Activated CD8-positive, alpha-beta memory T cell treated with anti-CD3 and anti-CD28 coated beads, Interleukin-2, amount 50 U/mL, for 1 hour (primary cell): Measurements from ENCODE around the gene PDE7B.
"Not testable (repeated sequence)": the region's sequence is repeated elsewhere in the genome, so short reads cannot be mapped to it uniquely, and the experiment has no call there.

Source experiments
- DNase-seq: peaks from one replicate; pipeline ENCODE4 v3.0.0-alpha.2; 2020; ENCODE audit errors: extremely low read depth

Gene PDE7B

GRCh38 chr6:136103763-136104311 lies 252.3 kb downstream of the PDE7B start:
- DNase-seq: no peak

DNA sequence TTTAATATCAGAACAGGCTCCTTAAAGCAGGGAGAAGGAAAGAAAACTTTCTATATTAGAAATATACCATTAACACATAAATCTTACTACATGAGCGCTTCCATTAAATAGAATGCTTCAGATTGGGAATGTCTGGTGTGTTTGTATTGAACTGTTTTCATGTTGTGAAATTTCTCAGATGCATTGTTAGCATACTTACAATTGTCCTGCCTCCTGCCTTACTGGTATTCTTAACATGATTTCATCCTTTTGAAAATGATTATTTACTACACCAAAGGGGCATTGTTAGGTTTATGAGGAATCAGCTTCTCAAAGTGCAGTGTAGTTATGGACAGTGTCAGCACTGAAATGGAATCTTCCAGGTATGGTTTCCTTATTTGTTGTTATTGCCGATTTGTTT lies 253.1 kb downstream of the PDE7B start:
- DNase-seq: no peak

- DNase-seq: not testable (repeated sequence)
Observed at GRCh38 chr6:136105797-136106196, 254.3 kb downstream of the PDE7B start.

- DNase-seq: no peak
Observed at GRCh38 chr6:136108361-136108945, 257.0 kb downstream of the PDE7B start.

DNA sequence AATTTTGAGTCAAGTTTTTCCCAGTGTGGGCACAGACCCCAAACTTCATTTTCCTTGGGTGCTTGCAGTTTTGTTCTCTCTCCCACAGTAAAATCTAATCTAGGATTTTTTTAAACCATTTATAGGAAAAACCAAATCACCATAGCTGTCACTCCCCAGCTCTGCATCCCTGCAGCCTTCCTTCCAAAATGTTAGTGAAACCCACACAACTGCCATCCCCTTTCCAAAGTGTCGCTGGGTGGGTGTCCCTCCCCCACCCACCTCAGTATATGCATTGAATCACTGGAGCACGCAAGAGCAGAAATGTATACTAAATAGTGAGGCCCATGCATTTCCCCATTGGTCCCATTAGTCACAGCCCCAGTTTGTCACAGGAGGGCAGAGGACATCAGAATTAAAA lies 260.3 kb downstream of the PDE7B start:
- no peak for DNase-seq

DNA sequence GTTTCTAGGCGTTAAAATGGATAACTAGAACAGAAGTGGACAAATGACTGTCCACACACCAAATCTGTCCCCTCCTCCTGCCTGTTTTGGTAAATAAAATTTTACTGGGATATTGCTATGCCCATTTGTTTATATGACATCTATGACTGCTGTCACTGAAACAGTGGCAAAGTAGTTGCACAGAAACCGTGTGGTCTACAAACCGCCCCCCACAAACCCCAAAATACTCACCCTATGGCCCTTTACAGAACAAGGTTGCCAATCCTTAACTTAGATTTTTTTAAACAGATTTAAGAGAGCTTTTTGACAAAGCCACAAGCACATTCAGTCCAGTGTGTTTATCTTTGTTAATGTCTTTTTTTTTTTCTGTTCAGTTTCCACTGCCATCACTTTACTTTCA lies 260.8 kb downstream of the PDE7B start:
- DNase-seq: no peak

- no peak for DNase-seq
Observed at GRCh38 chr6:136113736-136114173, 262.3 kb downstream of the PDE7B start.

GRCh38 chr6:136114661-136115060 lies 263.2 kb downstream of the PDE7B start:
- no peak for DNase-seq

- no peak for DNase-seq
Observed at GRCh38 chr6:136115941-136116340, 264.4 kb downstream of the PDE7B start.

DNA sequence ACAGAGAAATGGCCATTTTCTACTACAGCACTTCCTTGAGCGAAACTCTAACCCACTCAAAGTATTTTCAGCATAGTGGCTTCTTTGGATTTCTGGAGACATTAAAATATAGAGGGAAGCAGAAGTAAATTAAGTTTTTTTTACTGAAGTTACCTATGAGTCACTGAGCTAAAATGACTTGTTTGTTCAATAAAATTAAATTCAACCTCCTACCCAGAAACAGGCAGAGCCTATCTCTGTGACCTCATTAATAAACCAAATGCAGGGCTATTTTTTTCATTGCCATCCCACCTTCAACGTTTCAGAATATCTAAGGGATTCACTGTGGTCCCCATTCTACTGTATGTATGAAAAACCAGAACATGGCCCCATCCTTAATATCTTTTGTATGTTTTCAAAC lies 265.6 kb downstream of the PDE7B start:
- no peak for DNase-seq

DNA sequence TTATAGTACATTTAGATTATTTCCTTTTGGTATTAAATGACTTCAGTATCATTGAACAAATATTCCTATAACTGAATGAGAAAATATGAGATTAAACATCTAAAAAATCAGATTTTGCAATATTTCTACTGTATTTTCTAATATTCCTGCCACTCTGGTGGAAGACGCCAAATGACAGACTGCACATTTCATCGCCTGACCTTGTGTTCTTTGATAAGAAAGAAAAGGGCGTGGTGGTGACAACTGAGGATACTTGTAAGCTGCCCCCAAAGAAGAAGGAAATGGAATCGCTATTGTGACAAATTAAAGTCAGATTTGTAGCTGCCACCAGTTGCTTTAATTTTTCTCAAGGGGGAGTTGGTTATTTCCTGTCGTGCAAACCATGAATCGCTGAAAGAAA lies 267.3 kb downstream of the PDE7B start:
- no peak for DNase-seq

GRCh38 chr6:136123468-136123867 lies 272.0 kb downstream of the PDE7B start:
- DNase-seq: no peak

DNA sequence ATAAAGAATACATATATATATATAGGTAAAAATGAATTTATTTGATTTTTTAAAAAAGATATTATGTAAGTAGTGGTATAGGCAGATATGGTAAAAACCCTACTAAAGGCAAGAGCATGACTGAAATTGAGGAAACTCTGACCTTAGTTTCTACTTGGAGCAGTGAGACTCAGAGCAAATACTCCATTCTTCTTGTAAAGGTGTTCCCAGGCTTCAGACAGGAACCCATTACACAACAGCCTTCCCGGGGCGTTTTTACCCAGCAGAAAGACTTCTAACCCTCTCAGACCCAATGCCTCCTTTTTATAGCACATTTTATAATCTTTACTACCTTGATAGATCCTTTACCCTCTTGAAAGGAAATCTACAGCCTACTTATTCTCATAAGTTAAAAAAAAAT lies 274.1 kb downstream of the PDE7B start:
- DNase-seq: no peak

DNA sequence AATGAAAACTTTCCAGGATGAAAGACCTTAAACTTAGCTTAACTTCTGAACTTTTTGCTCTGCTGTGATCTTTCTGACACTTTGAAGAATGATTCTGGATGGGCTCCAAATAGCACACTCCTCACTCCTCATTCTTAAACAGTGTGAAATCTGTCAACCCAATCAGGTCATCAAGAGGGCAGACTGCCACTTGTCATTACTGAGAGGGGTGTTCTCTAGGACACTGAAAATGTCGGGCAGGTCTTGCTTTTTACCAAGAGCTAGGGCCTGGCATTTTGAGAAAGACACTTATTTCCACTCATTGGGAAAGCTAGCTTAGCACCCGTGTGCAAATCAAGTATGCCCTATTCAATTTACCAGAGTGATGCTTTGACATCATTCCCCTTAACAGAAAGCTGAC lies 276.4 kb downstream of the PDE7B start:
- no peak for DNase-seq

DNA sequence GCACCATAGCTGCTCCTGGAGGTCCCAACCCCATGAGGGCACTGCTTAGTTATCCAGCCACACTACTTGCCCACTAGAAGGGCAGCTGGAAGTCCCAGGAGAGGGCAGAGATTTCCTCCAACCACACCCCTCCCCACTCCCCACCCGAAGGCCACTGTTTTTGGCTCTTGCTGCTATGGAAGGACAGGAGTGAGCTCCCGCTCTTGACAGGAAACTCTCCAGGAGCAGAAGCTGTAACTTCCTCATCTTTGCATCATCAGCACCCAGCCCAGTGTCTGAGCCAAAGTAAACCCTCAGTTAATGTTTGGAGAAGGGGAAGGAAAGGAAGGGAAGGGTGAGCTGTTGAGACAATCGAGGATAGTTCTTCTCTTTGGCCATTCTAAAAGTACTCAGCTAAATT lies 277.9 kb downstream of the PDE7B start:
- no peak for DNase-seq

GRCh38 chr6:136134268-136134667 lies 282.8 kb downstream of the PDE7B start:
- DNase-seq: no peak

GRCh38 chr6:136134751-136135150 lies 283.2 kb downstream of the PDE7B start:
- DNase-seq: no peak

- DNase-seq: no peak
Observed at GRCh38 chr6:136136274-136136673, 284.8 kb downstream of the PDE7B start.

DNA sequence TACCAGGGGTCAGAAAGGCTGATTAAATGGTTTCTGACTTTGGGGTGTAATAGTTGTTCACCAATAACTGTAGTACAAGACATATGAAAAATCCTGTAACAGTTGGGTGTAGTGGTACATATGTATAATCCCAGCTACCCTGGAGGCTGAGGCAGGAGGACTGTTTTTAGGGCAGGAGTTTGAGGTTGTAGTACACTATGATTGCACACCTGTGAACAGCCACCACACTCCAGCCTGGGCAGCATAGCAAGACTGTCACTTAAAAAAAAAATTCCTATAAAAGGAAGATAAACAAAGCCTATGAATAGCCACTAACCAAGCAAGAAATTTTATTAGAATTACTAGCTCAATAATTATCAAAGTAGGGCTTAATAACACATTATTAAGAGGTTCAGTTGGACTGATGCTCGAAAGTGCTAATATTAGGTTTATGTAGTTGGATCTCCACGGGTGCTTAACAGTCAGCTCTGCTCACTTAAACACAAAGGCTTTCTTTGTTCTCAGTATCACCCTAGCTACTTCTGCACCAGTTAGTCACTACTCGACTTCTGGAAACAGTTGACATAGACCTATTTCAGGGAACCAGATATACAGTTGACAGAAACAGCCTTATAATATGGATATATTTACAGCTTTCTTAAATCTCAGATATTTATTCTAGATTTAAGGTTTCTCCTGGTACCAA lies 285.6 kb downstream of the PDE7B start:
- no peak for DNase-seq

DNA sequence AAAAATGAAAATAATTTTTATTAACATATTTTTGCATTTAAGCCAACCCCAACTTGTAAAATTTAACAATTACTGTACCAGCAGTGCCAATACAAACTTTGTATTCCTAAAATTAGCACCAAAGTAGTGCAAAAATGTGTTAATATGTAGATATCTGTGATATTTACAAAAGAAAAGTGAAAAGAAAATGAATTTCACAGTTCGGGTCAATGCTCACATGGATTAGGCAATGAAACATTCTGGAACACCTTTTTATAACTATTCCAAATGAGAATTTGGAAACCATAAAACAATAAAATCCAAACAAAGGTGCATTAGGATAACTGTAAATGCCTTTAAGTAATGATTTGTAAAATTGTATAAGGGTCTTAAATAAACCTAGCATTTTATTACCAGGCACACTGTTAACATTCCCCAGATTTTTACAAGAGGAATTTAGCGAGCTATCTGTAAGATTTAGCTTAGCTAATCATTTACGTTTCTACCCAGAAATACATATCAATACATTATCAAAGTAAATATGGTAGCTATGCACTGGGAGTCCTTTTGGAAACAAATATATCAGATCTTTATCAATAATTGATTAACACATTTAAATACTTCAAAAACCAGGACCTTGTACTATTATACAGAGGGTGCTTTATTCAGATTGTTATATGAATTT lies 286.4 kb downstream of the PDE7B start:
- DNase-seq: no peak

DNA sequence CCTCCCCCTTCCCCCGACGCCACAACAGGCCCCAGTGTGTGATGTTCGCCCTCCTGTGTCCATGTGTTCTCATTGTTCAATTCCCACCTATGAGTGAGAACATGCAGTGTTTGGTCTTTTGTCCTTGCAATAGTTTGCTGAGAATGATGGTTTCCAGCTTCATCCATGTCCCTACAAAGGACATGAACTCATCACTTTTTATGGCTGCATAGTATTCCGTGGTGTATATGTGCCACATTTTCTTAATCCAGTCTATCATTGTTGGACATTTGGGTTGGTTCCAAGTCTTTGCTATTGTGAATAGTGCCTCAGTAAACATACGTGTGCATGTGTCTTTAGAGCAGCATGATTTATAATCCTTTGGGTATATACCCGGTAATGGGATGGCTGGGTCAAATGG lies 287.6 kb downstream of the PDE7B start:
- not testable (repeated sequence) for DNase-seq

GRCh38 chr6:136144251-136145023 lies 292.9 kb downstream of the PDE7B start:
- DNase-seq: no peak
